ENCODE measurements around the gene ABHD1.
"Not testable (repeated sequence)": the region's sequence is repeated elsewhere in the genome, so short reads cannot be mapped to it uniquely, and the experiment has no call there.

The ABHD1 gene

GRCh38 chr2:27123302-27124150 is at the start of gene ABHD1:
TSS of gene ABHD1 (plus strand) at chr2:27123815. CDS start at chr2:27123949, 134 bp downstream.
- DNase-seq (ENCODE audit: low read depth in 2 of 2): no peak

DNA sequence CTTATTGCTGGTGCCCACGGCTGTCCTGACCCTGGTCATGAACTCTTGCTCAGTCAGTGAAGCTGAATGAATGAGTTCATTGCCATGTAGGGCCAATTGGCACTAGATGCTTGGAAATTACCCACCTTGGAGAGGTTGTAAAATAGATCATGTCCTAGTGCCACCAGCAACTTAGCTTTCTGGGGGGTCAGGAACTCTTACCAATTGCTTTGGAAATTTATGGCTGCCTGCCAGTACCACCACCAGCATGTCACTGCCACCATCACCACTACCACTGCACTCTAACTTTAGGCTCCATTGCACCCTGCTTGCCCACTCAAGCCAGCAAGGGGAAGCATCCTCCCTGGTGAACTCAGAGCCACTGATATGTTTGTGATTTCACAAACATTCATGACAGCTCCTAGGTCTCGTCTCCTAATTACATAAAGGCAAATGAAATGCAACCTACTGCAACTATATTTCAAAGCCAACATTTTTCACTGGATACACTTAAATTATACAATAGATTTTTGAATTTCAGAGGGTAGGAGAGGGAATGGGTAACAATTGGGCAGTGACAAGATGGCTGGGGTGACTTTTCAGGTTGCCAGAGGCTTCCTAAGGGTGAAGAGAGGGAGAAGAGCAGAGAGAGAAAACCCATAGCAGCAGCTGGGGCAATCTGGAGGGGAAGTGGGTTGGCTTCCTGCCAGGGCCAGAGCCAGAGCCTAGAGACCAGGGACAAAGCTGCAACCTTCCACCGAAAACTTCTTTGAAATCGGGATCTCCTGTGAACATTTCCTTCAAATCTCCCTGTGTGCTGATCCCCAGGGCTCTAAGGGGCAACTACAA is 48.7 kb upstream of the ABHD1 start:
- no peak for DNase-seq (ENCODE audit: low read depth in 2 of 2)

DNA sequence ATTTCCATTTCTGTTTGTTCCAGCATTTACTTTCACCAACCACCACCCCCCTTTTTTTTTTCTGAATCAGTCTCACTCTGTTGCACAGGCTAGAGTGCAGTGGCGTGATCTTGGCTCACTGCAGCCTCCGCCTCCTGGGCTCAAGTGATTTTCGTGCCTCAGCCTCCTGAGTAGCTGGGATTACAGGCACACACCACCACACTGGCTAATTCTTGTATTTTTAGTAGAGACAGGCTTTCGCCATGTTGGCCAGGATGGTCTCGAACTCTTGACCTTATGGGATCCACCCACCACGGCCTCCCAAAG is 48.1 kb upstream of the ABHD1 start:
- DNase-seq (ENCODE audit: low read depth in 2 of 2): not testable (repeated sequence)

DNA sequence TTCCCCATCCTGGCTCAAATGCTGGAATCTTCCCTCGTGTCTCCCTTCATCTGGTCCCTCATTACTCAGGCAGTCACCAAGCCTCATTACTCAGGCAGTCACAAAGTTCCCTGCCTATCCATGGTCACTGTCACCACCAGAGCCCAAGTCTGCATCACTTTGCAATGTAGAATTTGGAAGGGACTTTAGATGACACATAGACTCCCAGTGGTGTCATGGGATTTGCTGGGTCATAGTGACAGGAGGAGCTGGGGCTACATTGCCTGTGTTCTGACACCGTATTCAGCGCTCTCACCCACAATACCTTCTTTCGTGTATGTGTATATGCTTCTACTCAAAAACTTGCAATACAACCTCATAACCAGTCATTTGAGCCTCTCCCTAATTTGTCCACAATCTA is 47.3 kb upstream of the ABHD1 start:
- no peak for DNase-seq (ENCODE audit: low read depth in 2 of 2)

DNA sequence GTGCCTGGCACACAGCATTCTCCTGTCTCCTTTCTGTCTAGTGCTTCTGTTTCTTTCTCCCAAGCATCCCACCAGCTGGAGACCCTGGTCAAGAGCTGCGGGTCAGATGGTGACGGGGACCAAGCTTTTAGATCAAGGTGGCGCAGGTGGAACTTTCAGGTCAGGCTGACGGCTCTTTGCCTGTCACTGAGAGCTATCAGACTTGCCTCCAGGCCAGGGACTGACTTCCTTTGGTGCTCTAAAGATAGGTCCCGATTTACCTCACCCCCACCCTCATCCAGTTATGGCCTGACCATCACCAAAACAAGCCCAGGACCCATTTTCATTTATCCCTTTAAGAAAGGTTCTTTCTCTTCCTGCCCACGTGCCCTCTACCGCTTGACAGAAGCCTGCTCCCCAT is 46.4 kb upstream of the ABHD1 start:
- DNase-seq (ENCODE audit: low read depth in 2 of 2): no peak

DNA sequence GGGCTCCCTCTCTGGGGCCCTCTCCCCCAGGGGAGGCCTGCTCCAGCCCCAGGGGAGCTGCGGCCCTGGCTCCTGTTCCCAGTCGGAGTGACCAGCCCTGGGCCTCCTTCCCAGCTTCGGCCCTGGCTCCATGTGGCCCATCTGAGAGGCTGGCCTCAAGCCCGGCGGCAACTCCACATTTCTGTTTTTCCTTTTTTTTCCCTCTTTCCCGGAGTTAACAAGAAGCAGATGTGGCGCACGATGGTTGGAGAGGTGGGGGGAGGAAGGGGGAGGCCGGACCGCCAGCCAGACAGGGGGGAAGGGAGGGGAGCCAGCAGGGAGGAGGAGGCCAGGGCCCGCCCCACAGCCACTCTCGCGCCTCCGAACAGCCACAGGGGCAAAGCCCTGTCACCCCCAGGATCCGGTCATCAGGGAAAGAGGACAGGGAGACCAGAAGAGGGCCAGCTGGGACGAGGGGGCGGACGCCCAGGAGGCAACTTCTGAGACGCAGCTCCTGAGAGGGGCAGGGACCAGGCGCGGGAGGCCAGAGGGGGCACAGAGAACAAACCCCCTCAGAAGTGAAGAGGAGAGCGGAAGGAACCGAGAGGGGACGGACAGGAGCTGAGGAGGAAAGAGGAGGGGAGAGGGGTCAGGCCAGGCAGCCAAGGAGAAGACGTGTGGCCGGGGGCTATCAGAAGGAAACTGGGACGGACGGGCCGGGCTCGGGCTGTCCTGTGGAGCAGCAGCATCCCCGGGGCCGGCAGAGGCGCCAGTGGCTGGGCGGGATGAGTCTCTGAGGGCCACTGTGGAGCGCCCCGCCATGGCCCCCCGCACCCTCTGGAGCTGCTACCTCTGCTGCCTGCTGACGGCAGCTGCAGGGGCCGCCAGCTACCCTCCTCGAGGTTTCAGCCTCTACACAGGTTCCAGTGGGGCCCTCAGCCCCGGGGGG is 45.1 kb upstream of the ABHD1 start, which contains the start of gene EMILIN1:
TSS of gene EMILIN1 (plus strand) at position 349 of the 928 bp plus-strand sequence. CDS start at position 800, 451 bp downstream.
- no peak for DNase-seq (ENCODE audit: low read depth in 2 of 2)

DNA sequence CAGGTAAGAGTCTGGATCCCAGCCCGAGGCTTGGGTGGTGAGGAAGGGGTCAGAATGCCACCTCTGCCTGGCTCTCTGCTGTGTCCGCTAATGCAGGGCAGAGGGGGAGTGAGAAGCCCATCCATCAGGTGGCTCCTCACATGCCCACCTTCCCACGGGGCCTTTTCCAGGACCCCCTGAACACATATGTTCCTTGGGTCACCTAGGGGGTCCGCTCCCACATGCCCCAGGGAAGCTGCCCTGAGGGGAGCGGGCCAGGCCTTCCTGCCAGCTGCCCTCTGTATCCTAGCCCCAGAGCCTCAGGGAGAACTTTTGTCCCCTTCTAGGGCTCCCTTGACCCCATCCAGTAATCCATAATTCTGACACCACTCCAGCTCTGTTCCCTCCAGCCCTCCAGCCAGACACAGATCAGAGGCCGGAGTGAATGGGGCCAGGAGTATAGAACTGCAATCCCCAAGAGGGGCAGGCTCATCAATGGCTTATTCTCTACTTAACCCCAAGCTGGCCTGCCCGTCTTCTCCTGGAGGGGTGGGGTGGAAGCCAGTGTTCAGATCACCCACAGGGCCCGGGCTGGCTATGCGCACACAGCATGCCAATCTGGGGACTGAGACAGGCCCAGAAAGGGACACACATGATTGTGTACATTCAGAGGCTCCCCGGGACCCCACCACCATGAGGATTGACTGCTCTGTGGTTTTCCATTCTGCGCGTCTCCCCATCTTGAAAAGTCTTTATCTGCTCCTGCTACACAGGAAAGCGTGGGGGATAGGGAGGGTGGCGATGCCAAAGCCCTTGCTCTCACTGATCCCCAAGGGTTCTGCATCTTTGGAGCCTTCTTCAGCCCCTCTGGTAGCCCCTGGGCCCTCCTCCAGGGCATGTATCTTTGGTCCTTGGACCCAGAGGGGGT is 44.1 kb upstream of the ABHD1 start:
- no peak for DNase-seq (ENCODE audit: low read depth in 2 of 2)

- no peak for DNase-seq (ENCODE audit: low read depth in 2 of 2)
Observed at GRCh38 chr2:27080140-27080469, 43.5 kb upstream of the ABHD1 start.

DNA sequence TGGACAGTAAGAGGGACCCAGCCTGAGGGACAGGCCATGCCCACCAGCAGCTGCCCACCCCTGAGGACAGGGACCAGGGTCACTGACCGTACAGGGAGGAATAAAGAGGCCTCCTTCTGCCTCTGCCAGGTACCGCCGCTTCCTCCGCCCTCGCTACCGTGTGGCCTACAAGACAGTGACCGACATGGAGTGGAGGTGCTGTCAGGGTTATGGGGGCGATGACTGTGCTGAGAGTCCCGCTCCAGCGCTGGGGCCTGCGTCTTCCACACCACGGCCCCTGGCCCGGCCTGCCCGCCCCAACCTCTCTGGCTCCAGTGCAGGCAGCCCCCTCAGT is 43.0 kb upstream of the ABHD1 start:
- DNase-seq (ENCODE audit: low read depth in 2 of 2): no peak

GRCh38 chr2:27081984-27082772 is 41.4 kb upstream of the ABHD1 start:
- no peak for DNase-seq (ENCODE audit: low read depth in 2 of 2)

GRCh38 chr2:27082773-27083409 is 40.7 kb upstream of the ABHD1 start:
- no peak for DNase-seq (ENCODE audit: low read depth in 2 of 2)

DNA sequence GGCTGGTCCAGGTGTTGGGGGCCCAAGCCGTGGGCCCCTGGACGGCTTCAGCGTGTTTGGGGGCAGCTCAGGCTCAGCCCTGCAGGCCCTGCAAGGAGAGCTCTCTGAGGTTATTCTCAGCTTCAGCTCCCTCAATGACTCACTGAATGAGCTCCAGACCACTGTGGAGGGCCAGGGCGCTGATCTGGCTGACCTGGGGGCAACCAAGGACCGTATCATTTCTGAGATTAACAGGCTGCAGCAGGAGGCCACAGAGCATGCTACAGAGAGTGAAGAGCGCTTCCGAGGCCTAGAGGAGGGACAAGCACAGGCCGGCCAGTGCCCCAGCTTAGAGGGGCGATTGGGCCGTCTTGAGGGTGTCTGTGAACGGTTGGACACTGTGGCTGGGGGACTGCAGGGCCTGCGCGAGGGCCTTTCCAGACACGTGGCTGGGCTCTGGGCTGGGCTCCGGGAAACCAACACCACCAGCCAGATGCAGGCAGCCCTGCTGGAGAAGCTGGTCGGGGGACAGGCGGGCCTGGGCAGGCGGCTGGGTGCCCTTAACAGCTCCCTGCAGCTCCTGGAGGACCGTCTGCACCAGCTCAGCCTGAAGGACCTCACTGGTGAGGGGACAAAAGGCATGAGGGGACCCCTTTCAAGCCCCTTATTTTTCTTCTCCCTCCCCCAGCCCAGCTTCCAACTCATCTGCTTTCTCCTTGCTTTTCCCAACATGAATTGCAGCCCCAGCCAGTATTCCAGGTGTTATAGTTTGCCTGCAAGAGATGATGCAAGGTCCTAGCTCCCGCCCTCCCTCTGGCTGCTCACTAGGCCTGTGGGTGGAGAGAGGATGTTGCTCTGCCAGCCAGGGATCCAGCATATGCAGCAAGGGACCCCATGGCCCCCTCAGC is 40.0 kb upstream of the ABHD1 start:
- DNase-seq (ENCODE audit: low read depth in 2 of 2): no peak

DNA sequence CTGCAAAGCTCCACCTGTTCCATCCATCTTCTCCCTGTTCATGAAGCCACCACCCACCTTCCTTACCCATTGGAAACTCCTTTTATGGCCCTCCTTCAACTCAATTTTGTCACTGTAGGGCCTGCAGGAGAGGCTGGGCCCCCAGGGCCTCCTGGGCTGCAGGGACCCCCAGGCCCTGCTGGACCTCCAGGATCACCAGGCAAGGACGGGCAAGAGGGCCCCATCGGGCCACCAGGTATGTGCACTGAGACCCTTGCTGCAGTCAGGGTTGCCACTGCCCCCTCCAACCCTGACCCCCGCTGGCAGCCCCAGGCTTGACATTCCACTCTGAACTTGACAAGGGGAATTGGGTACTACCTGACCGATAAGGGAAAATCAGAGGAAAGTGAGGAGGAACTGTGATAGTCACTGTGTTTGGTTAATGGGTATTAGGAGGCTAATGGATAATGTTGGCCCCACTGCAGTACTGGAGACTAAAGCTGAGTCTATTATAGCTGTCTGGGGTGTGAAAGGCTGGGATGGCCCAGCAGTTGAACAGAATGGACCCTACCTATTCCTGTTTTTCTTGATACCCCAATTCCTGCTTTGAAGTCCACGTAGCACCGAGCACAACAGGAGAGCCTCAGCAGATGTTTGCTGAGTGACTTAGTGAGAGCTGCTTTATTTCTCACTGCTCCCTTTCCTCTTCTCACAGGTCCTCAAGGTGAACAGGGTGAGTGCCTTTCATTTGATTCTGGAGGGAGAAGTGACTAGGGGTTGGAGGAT is 39.1 kb upstream of the ABHD1 start:
- no peak for DNase-seq (ENCODE audit: low read depth in 2 of 2)

- no peak for DNase-seq (ENCODE audit: low read depth in 2 of 2)
Observed at GRCh38 chr2:27085062-27085672, 38.4 kb upstream of the ABHD1 start.

DNA sequence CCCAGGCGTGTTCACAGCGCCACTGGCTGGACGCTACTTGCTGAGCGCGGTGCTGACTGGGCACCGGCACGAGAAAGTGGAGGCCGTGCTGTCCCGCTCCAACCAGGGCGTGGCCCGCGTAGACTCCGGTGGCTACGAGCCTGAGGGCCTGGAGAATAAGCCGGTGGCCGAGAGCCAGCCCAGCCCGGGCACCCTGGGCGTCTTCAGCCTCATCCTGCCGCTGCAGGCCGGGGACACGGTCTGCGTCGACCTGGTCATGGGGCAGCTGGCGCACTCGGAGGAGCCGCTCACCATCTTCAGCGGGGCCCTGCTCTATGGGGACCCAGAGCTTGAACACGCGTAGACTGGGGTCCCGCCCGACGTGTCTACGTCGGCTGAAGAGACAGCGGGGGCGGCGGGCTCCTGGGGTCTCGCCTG is 37.9 kb upstream of the ABHD1 start:
- peak in 1 of 2 donors; percentile 13 for DNase-seq (ENCODE audit: low read depth in 2 of 2)

GRCh38 chr2:27086090-27086723 is 37.4 kb upstream of the ABHD1 start:
- DNase-seq (ENCODE audit: low read depth in 2 of 2): peak; percentile 97 to 98

All from stimulated activated CD4-positive, alpha-beta T cell treated with anti-CD3 and anti-CD28 coated beads, Interleukin-1b, Interleukin-23, amount 100 ng/mL, for 1 hour (primary cell).